ENCODE results near the gene PXMP2. TPM values are rescaled to one million over a fixed set of nuclear protein-coding genes. Genes with fewer than 3 reads are reported as not detected.

The PXMP2 gene
- total RNA-seq, 1 donor from 2014 or later, result 18.8 TPM

GRCh38 chr12:132695431-132695830 is 8.0 kb downstream of the PXMP2 start:
- TF ChIP-seq CTCF (IDR thresholded peaks at IDR 0.05), result no peak
- H3K4me1 ChIP-seq, result peaks cover 0 to 11% of the 10 kb centered on the region in 2 donors
- intact Hi-C loops (cut with DNase I), result no loop called here
- no peak overlapping the region for H3K27ac ChIP-seq
- no peaks in the 10 kb centered on the region for H3K9me3 ChIP-seq
- no peak for DNase-seq (ENCODE audit: low spot score in 2 of 2)
- H3K4me3 ChIP-seq, result no peak overlapping the region
- H3K27me3 ChIP-seq, result no peaks in the 10 kb centered on the region
- H3K36me3 ChIP-seq, result peaks cover 10 to 29% of the 10 kb centered on the region in 2 donors

GRCh38 chr12:132698341-132698740 is 11.0 kb downstream of the PXMP2 start:
- intact Hi-C loops (cut with DNase I), result no loop called here
- H3K9me3 ChIP-seq, result no peaks in the 10 kb centered on the region
- H3K36me3 ChIP-seq, result peaks cover 24 to 47% of the 10 kb centered on the region in 2 donors
- no peak overlapping the region for H3K27ac ChIP-seq
- TF ChIP-seq CTCF (IDR thresholded peaks at IDR 0.05), result no peak
- no peak for DNase-seq (ENCODE audit: low spot score in 2 of 2)
- no peaks in the 10 kb centered on the region for H3K4me1 ChIP-seq
- no peaks in the 10 kb centered on the region for H3K27me3 ChIP-seq
- H3K4me3 ChIP-seq, result no peak overlapping the region

- DNase-seq (ENCODE audit: low spot score in 2 of 2), result no peak
- Histone ChIP-seq H3K4me1 (no peaks in the 10 kb centered on the region), H3K27ac (no peak overlapping the region), H3K4me3 (no peak overlapping the region), H3K36me3 (peaks cover 32 to 61% of the 10 kb centered on the region in 2 donors), H3K9me3 (no peaks in the 10 kb centered on the region), H3K27me3 (no peaks in the 10 kb centered on the region)
- intact Hi-C loops (cut with DNase I), result no loop called here
- no peak for TF ChIP-seq CTCF (IDR thresholded peaks at IDR 0.05)
Measured at GRCh38 chr12:132700212-132700822, 12.9 kb downstream of the PXMP2 start.

- no peaks in the 10 kb centered on the region for H3K4me1 ChIP-seq
- no peak overlapping the region for H3K27ac ChIP-seq
- intact Hi-C loops (cut with DNase I), result no loop called here
- no peak for DNase-seq (ENCODE audit: low spot score in 2 of 2)
- H3K27me3 ChIP-seq, result no peaks in the 10 kb centered on the region
- no peak for TF ChIP-seq CTCF (IDR thresholded peaks at IDR 0.05)
- H3K9me3 ChIP-seq, result no peaks in the 10 kb centered on the region
- H3K36me3 ChIP-seq, result peaks cover 26 to 46% of the 10 kb centered on the region in 2 donors
- H3K4me3 ChIP-seq, result no peak overlapping the region
Measured at GRCh38 chr12:132702640-132703039, 15.3 kb downstream of the PXMP2 start.

GRCh38 chr12:132703641-132704040 is 16.3 kb downstream of the PXMP2 start:
- no peak for TF ChIP-seq CTCF (IDR thresholded peaks at IDR 0.05)
- H3K4me3 ChIP-seq, result no peak overlapping the region

GRCh38 chr12:132707241-132707640 is 19.9 kb downstream of the PXMP2 start:
- Histone ChIP-seq H3K9me3 (no peaks in the 10 kb centered on the region), H3K4me1 (peaks cover 0 to 14% of the 10 kb centered on the region in 2 donors), H3K27ac (no peak overlapping the region), H3K27me3 (no peaks in the 10 kb centered on the region), H3K36me3 (peaks cover 12 to 21% of the 10 kb centered on the region in 2 donors), H3K4me3 (no peak overlapping the region)
- no peak for TF ChIP-seq CTCF (IDR thresholded peaks at IDR 0.05)
- no peak for DNase-seq (ENCODE audit: low spot score in 2 of 2)
- intact Hi-C loops (cut with DNase I), result no loop called here

More at GRCh38 chr12:132703641-132704040, 16.3 kb downstream of the PXMP2 start:
- Histone ChIP-seq H3K9me3 (no peaks in the 10 kb centered on the region), H3K27me3 (no peaks in the 10 kb centered on the region), H3K4me1 (no peaks in the 10 kb centered on the region), H3K27ac (no peak overlapping the region), H3K36me3 (peaks cover 26 to 40% of the 10 kb centered on the region in 2 donors)
- no peak for DNase-seq (ENCODE audit: low spot score in 2 of 2)
- intact Hi-C loops (cut with DNase I), result no loop called here
